Heart right ventricle (tissue), 16 donors: ENCODE measurements around the gene TRMT1. TPM values are rescaled to one million over a fixed set of nuclear protein-coding genes. Genes with fewer than 3 reads are reported as not detected.

ENCODE experiments used
- ATAC-seq, 8 donors: fragments of 200-7000 bp; cut with Tn5 transposase; one replicate each; pipeline ENCODE4 v1.9.1; 2020; ENCODE audit warnings: mild to moderate bottlenecking in 8 of 8, moderate library complexity in 8 of 8, moderate number of reproducible peaks in 1 of 8
- DNase-seq, 2 donors: peaks; one replicate each; pipeline ENCODE4 v3.0.0-alpha.2; 2020
- H3K27ac ChIP-seq, 10 donors: fragments of 200-600 bp; sonication (generic) in 2 of 10; one replicate each; pipeline versions ENCODE4 v1.5.0 to v1.8.0; 2020 to 2022; ENCODE audit warnings: mild to moderate bottlenecking in 3 of 10
- H3K27me3 ChIP-seq, 7 donors: fragments of 200-600 bp; one replicate each; pipeline ENCODE4 v1.8.0; 2021 to 2022; ENCODE audit warnings: mild to moderate bottlenecking in 2 of 7
- H3K36me3 ChIP-seq, 9 donors: fragments of 200-600 bp; sonication (generic) in 1 of 9; one replicate each; pipeline versions ENCODE4 v1.5.0 to v1.8.0; 2020 to 2022; ENCODE audit warnings: mild to moderate bottlenecking in 2 of 9
- H3K4me1 ChIP-seq, 9 donors: fragments of 200-600 bp; sonication (generic) in 1 of 9; one replicate each; pipeline versions ENCODE4 v1.5.0 to v1.8.0; 2020 to 2022; ENCODE audit warnings: mild to moderate bottlenecking in 4 of 9
- H3K4me3 ChIP-seq, 10 donors: fragments of 200-600 bp; sonication (generic) in 2 of 10; one replicate each; pipeline versions ENCODE4 v1.5.0 to v1.8.0; 2020 to 2022; ENCODE audit warnings: mild to moderate bottlenecking in 7 of 10, moderate library complexity in 2 of 10
- H3K9me3 ChIP-seq, 11 donors: fragments of 200-600 bp in 10 of 11; sonication (generic) in 2 of 11; one replicate each; pipeline versions ENCODE4 v1.5.0 to v1.8.0; 2013 to 2022; ENCODE audit warnings: mild to moderate bottlenecking in 2 of 11, control low read depth in 1 of 11, moderate library complexity in 1 of 11
- WGBS, 2 donors: extraction: QIAGEN DNeasy Blood & Tissue Kit; methylation state at CpG; one replicate each; pipeline ENCODE4 v1.1.7; 2013; ENCODE audit warnings: inconsistent platforms in 1 of 2; 5-methylcytosine and 5-hydroxymethylcytosine counted together
- intact Hi-C, 10 donors: fragments of 100-400 bp; cut with DNase I; formaldehyde crosslinking; loops; one replicate each; pipeline versions ENCODE4 v1.11.1 to v1.14.2; 2022
- polyA plus RNA-seq, 2 donors: library from polyadenylated mRNA; stranded (reverse); fragments of 200-250 nt; gene quantifications; one replicate each; pipeline ENCODE4 v1.2.3, GENCODE V29; 2013
- total RNA-seq, 10 donors: library from RNA; stranded (reverse); fragmentation: NEBNext Ultra II Directional in 3 of 10; extraction: Animal tissue kit (Norgen Biotek cat#: 25700) in 3 of 10; gene quantifications; one replicate each; pipeline versions ENCODE4 v1.2.1 to v1.2.4, GENCODE V29; 2021 to 2023
- TF ChIP-seq, protein P1 (sequence below), 9 donors: fragments of 200-600 bp; sonication (generic) in 2 of 9; IDR thresholded peaks; one replicate each; pipeline versions ENCODE4 v1.5.0 to v1.8.0; 2021 to 2022; ENCODE audit warnings: antibody characterized with exemption in 9 of 9, mild to moderate bottlenecking in 5 of 9, moderate library complexity in 1 of 9
- donor health status: Arrhythmogenic right ventricular cardiomyopathy.
- donor health status: ischemic (EF 13 %, LVEDD 7.1; RV severe dilation, severe dysfunction).
- donor health status: healthy with polysubstance abuse.
- donor health status: DM: no; HTN: yes; CAD: no.
- donor health status: DM: no; HTN: no; CAD: no.
- donor health status: ischemic (EF 25% LVEDD 6.9; RV normal size, moderate dysfunction).
- donor health status: ischemic (EF 25% LVEDD 5.7; RV mildly dilated, moderate dysfunction).
- donor health status: healthy.
- donor health status: DM: yes; HTN: yes; CAD: no.
- donor health status: Ischemic cardiomyopathy.
- donor health status: ischemic (EF 35%, LVEDD 5.7; RV mildly dilated, moderate dysfunction).
- donor health status: nonischemic (EF 11% LVEDD 7.7; RV severe dilation, severe dysfunction).
- donor health status: DM: yes; HTN: yes; CAD: no.
- donor health status: PGD.
- donor health status: ischemic (EF 29% LVEDD 5.4; RV normal size, mild dysfunction).
- donor health status: nonischemic (EF 23%, LVEDD 6.1; RV moderate dilation, normal function).

TRMT1 gene
- total and polyA plus RNA-seq, 12 donors, result 10.5 to 54.0 (median 14.8) TPM

DNA sequence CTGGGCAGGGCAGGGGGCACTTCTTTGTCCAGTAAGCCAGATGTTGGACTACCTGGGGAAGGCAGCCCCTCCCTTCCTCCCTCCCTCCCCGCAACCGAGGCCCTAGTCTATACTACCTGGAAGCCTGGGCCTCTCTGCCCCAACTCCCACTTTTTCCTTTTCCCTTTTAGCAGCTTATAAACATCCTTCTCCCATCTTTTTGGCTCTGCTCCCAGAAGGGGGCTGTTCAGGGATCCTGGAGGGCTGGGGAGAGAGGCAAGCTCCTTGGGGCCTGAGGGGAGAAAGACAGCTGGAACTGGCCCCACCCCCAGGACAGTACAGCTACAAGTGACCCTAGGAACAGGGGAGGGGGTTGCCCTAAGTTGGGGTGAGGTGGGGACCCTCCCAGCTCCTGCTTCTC lies 58.8 kb downstream of the TRMT1 start:
- H3K27ac ChIP-seq, result peak overlapping the region; percentile 51 to 99 (median 96)
- peaks cover 81 to 100% (median 100%) of the 10 kb centered on the region in 9 donors for H3K4me1 ChIP-seq
- H3K27me3 ChIP-seq, result no peaks in the 10 kb centered on the region
- intact Hi-C loops, result loop anchor here in 3 of 10 donors (2.0 to 10.0 kb wide), 3 partner anchors 35 to 73 kb away; partner anchors contain the start of gene NFIX (in 1 of the 3)
- DNase-seq (no peak), ATAC-seq (no peak)
- 38 to 48% methylated on average over 2 of the region's 2 CpGs for WGBS, 2 donors
- H3K4me3 ChIP-seq, result peak overlapping the region in 1 of 10 donors; percentile 6
- no peaks in the 10 kb centered on the region for H3K36me3 ChIP-seq
- no peaks in the 10 kb centered on the region for H3K9me3 ChIP-seq
- TF ChIP-seq, protein P1, sequence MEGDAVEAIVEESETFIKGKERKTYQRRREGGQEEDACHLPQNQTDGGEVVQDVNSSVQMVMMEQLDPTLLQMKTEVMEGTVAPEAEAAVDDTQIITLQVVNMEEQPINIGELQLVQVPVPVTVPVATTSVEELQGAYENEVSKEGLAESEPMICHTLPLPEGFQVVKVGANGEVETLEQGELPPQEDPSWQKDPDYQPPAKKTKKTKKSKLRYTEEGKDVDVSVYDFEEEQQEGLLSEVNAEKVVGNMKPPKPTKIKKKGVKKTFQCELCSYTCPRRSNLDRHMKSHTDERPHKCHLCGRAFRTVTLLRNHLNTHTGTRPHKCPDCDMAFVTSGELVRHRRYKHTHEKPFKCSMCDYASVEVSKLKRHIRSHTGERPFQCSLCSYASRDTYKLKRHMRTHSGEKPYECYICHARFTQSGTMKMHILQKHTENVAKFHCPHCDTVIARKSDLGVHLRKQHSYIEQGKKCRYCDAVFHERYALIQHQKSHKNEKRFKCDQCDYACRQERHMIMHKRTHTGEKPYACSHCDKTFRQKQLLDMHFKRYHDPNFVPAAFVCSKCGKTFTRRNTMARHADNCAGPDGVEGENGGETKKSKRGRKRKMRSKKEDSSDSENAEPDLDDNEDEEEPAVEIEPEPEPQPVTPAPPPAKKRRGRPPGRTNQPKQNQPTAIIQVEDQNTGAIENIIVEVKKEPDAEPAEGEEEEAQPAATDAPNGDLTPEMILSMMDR (IDR thresholded peaks at IDR 0.05), result no peak

DNA sequence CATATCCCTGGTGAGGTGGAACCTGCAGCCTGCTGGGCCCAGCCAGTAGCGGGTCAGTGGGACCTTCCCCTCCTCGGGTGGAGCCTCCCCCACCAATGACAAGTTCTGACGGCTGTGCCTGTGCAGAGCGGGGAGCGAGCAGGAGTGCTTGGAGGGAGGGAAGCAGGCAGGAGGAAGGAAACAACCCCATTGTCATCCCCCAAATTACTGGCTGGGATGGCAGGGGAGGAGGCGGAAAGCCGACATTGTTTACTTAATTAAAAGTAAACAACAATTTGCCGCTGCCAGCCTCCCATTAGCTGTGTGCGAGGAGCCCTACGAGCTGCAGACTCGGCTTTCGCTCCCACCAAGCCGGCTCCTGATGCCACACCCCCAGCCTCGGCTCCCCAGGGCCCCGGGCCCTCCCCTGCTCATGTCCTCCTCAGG lies 59.4 kb downstream of the TRMT1 start:
- ATAC-seq (no peak), DNase-seq (no peak)
- Histone ChIP-seq H3K27me3 (no peaks in the 10 kb centered on the region), H3K27ac (peak overlapping the region; percentile 51 to 99 (median 96)), H3K36me3 (no peaks in the 10 kb centered on the region), H3K9me3 (no peaks in the 10 kb centered on the region), H3K4me1 (peaks cover 82 to 100% (median 100%) of the 10 kb centered on the region in 9 donors), H3K4me3 (peak overlapping the region in 1 of 10 donors; percentile 6)
- intact Hi-C loops, result loop anchor here in 2 of 10 donors (5.0 to 10.0 kb wide), 2 partner anchors 35 to 62 kb away; partner anchors contain the start of gene NFIX (in 1 of the 2)
- 40 to 60% methylated on average over 15 of the region's 15 CpGs for WGBS, 2 donors
- TF ChIP-seq, protein P1 (IDR thresholded peaks at IDR 0.05), result no peak

DNA sequence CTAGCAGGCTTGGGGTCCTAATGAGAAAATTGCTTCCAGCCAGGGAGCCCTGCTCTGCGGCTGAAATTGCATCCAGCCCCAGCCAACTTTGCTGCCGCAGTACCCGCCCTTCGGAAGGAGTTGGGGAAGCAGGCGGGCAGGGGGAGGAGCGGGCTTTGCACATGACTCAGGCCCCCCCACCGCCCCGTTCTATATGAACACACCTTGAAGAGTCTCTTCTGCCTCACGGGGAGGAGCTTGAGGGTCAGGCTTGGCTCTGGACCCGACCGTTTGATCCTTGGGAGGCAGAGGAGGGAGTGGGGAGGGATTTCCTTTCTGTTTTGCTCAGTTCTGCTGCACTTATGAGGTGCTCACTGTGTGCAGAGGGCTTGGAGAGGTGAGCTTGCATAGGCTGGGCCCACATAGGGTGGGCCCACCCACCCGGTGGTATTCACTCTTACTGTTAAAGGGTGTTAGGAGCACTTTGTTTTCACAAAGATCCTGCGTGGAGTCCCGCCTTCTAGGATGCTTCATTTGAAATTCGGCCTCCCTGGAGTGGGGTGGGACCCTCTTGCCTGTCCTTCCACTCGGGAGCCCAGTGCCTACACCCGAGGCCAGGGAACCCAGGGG lies 60.4 kb downstream of the TRMT1 start:
- Histone ChIP-seq H3K4me3 (peak overlapping the region in 6 of 10 donors; percentile 3 to 30 (median 26)), H3K9me3 (no peaks in the 10 kb centered on the region), H3K27ac (peak overlapping the region; percentile 80 to 99 (median 97)), H3K27me3 (peaks cover 0 to 6% (median 0%) of the 10 kb centered on the region in 7 donors), H3K4me1 (peaks cover 83 to 100% (median 100%) of the 10 kb centered on the region in 9 donors), H3K36me3 (no peaks in the 10 kb centered on the region)
- TF ChIP-seq, protein P1 (IDR thresholded peaks at IDR 0.05), result no peak
- ATAC-seq (peak in 4 of 8 donors; percentile 6 to 12 (median 8)), DNase-seq (peak; percentile 57 to 70)
- intact Hi-C loops, result loop anchor here in 2 of 10 donors (5.0 to 10.0 kb wide), 2 partner anchors 34 to 61 kb away; partner anchors contain the start of gene NFIX (in 1 of the 2)
- WGBS, 2 donors, result 43 to 48% methylated on average over 17 of the region's 17 CpGs

DNA sequence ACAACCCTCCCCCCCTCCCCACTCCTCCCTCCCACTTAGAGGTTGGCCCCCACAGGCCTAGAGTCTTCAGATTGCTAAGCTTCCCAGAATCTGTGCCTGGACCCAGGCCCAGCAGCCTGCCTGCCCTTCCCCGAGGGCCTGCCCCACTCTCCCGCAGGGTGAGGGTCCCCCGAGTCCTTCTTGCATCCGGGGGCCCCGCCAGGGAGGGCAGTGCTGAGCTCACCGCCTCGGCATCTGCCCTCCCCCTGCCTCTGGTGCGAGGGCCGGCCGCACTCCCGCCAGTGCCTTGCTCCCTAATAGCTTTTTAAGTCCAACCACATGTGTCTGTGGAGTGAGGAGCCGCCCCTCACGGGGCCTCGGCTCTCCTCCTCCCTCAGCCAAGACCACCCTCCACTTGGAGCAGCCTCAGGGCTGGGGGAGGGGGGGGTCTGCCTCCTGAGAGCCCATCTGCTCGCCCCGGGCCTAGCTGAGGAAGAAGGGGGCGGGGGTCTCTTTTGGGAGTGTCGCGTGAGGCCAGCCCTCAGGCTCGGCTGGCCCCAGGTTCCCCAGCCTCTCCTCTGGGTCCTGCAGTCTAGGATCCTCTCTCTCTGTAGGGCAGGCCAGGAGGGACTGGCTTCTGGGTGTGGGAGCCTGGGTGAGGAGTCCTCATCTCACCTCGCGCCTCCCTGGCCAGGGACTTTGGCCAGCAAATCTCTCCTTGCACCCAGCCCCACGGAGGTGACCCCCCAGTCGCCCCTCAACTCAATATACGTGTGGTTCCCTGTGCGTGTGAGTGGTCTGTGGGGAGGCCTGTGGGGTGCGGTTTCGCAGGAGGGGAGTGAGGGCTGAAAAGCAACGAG lies 61.1 kb downstream of the TRMT1 start:
- DNase-seq, result peak; percentile 78 to 80
- Histone ChIP-seq H3K9me3 (no peaks in the 10 kb centered on the region), H3K36me3 (no peaks in the 10 kb centered on the region), H3K4me3 (peak overlapping the region in 7 of 10 donors; percentile 2 to 30 (median 26)), H3K27ac (peak overlapping the region; percentile 80 to 99 (median 97)), H3K27me3 (peaks cover 0 to 6% (median 0%) of the 10 kb centered on the region in 7 donors), H3K4me1 (peaks cover 81 to 100% (median 100%) of the 10 kb centered on the region in 9 donors)
- peak; percentile 40 to 67 (median 60) for ATAC-seq
- TF ChIP-seq, protein P1 (IDR thresholded peaks at IDR 0.05), result peak in 4 of 9 donors; percentile 9 to 30 (median 26)
- intact Hi-C loops, result loop anchor here in 2 of 10 donors (5.0 to 10.0 kb wide), 2 partner anchors 33 to 61 kb away; partner anchors contain the start of gene NFIX (in 1 of the 2)
- 18 to 20% methylated on average over 28 to 29 of the region's 29 CpGs for WGBS, 2 donors
